ENCODE data around the gene DGKG.

The DGKG gene

GRCh38 chr3:186109897-186110803 lies 251.9 kb downstream of the DGKG start:
- no peak for DNase-seq (ENCODE audit: low read depth in 3 of 3)

GRCh38 chr3:186108941-186109865 lies 252.8 kb downstream of the DGKG start, which contains the start of gene ETV5:
TSS of gene ETV5 (minus strand) at chr3:186109089. CDS start at chr3:186105868, 3,221 bp downstream.
- peak; percentile 69 to 76 (median 74) for DNase-seq (ENCODE audit: low read depth in 3 of 3)

GRCh38 chr3:186108106-186108940 lies 253.7 kb downstream of the DGKG start:
- peak in 1 of 3 experiments; percentile 4 for DNase-seq (ENCODE audit: low read depth in 3 of 3)

GRCh38 chr3:186107215-186108105 lies 254.6 kb downstream of the DGKG start:
- DNase-seq (ENCODE audit: low read depth in 3 of 3), result peak in 1 of 3 experiments; percentile 17

- DNase-seq (ENCODE audit: low read depth in 3 of 3), result no peak
These were observed 256.5 kb downstream of the DGKG start for GRCh38 chr3:186105543-186105942.

- no peak for DNase-seq (ENCODE audit: low read depth in 3 of 3)
These were observed 259.3 kb downstream of the DGKG start for GRCh38 chr3:186102687-186103086.

- DNase-seq (ENCODE audit: low read depth in 3 of 3), result no peak
These were observed 261.6 kb downstream of the DGKG start for GRCh38 chr3:186100398-186100797.

GRCh38 chr3:186099178-186099577 lies 262.9 kb downstream of the DGKG start:
- no peak for DNase-seq (ENCODE audit: low read depth in 3 of 3)

- DNase-seq (ENCODE audit: low read depth in 3 of 3), result no peak
These were observed 263.3 kb downstream of the DGKG start for GRCh38 chr3:186098740-186099139.

GRCh38 chr3:186097663-186098451 lies 264.2 kb downstream of the DGKG start:
- DNase-seq (ENCODE audit: low read depth in 3 of 3), result no peak

GRCh38 chr3:186097317-186097662 lies 264.7 kb downstream of the DGKG start:
- no peak for DNase-seq (ENCODE audit: low read depth in 3 of 3)

All from stimulated activated CD4-positive, alpha-beta T cell treated with anti-CD3 and anti-CD28 coated beads, TNF-alpha, amount 100 ng/mL, for 4 hours (primary cell).